ENCODE measurements around the gene EIF4G1.

Gene EIF4G1

DNA sequence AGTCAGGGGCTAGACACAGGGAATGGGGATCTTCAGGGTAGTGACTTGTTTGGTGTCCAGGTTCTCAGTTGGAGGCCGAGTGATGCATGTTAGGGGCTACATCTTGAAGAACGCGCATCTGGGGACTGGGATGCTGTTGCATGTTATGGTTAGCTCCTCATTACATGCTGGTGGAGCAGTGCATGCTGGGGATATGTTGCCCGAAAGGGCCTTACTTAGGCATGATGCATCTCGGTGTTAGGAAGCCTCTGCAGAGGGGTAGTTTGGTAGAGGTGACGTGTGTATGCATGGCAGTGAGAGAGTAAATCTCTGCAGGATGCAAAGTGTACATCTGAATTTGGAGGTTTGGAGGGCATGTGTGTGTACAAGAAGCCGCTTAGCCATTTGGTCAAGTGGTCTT, 2.4 kb downstream of the EIF4G1 start:
- H3K36me3 ChIP-seq: peaks cover 18% of the 10 kb centered on the region
- H3K9me3 ChIP-seq: no peaks in the 10 kb centered on the region
- H3K4me1 ChIP-seq (ENCODE audit: control insufficient read depth in 1 of 2, insufficient read depth in 1 of 2, low read depth in 1 of 2, low read length in 1 of 2): peaks cover 23 to 34% of the 10 kb centered on the region in 2 experiments
- H3K27ac ChIP-seq: no peak overlapping the region
- H3K27me3 ChIP-seq: no peaks in the 10 kb centered on the region
- TF ChIP-seq, protein P1, sequence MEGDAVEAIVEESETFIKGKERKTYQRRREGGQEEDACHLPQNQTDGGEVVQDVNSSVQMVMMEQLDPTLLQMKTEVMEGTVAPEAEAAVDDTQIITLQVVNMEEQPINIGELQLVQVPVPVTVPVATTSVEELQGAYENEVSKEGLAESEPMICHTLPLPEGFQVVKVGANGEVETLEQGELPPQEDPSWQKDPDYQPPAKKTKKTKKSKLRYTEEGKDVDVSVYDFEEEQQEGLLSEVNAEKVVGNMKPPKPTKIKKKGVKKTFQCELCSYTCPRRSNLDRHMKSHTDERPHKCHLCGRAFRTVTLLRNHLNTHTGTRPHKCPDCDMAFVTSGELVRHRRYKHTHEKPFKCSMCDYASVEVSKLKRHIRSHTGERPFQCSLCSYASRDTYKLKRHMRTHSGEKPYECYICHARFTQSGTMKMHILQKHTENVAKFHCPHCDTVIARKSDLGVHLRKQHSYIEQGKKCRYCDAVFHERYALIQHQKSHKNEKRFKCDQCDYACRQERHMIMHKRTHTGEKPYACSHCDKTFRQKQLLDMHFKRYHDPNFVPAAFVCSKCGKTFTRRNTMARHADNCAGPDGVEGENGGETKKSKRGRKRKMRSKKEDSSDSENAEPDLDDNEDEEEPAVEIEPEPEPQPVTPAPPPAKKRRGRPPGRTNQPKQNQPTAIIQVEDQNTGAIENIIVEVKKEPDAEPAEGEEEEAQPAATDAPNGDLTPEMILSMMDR (IDR thresholded peaks at IDR 0.05): no peak
- no peak overlapping the region for H3K4me3 ChIP-seq (ENCODE audit: low read depth in 1 of 2, low read length in 1 of 2)

DNA sequence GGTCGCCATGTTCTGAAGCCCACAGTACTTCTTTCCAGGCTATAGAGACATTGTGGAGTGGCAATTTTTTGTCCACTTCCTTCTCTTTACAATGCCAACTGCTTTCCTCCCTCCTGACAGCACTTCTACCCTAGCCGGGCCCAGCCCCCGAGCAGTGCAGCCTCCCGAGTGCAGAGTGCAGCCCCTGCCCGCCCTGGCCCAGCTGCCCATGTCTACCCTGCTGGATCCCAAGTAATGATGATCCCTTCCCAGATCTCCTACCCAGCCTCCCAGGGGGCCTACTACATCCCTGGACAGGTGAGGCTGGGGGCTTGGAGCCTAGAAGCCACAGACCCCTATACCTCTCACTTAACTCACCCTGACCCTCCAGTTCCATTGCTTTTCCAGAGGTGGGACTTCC, 2.8 kb downstream of the EIF4G1 start:
- no peak overlapping the region for H3K27ac ChIP-seq
- H3K4me1 ChIP-seq (ENCODE audit: control insufficient read depth in 1 of 2, insufficient read depth in 1 of 2, low read depth in 1 of 2, low read length in 1 of 2): peaks cover 23 to 34% of the 10 kb centered on the region in 2 experiments
- H3K36me3 ChIP-seq: peaks cover 22% of the 10 kb centered on the region
- TF ChIP-seq, protein P1 (IDR thresholded peaks at IDR 0.05): no peak
- no peak overlapping the region for H3K4me3 ChIP-seq (ENCODE audit: low read depth in 1 of 2, low read length in 1 of 2)
- no peaks in the 10 kb centered on the region for H3K27me3 ChIP-seq
- H3K9me3 ChIP-seq: no peaks in the 10 kb centered on the region

DNA sequence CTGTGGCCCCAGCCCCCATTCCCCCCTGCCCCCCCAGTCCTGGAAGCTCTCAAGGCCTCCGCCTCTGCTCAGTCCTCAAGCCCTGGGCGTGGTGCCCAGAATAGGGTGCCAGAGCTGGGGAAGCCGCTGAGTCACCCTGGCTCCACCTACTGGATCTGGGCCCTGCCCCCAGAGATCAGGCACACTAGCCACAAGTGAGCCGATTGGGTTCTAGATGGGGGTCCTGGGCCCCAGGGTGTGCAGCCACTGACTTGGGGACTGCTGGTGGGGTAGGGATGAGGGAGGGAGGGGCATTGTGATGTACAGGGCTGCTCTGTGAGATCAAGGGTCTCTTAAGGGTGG, 5.7 kb downstream of the EIF4G1 start:
- H3K27ac ChIP-seq: peak overlapping the region; percentile 72
- H3K36me3 ChIP-seq: peaks cover 51% of the 10 kb centered on the region
- no peak overlapping the region for H3K4me3 ChIP-seq (ENCODE audit: low read depth in 1 of 2, low read length in 1 of 2)
- H3K4me1 ChIP-seq (ENCODE audit: control insufficient read depth in 1 of 2, insufficient read depth in 1 of 2, low read depth in 1 of 2, low read length in 1 of 2): peaks cover 21 to 35% of the 10 kb centered on the region in 2 experiments
- no peaks in the 10 kb centered on the region for H3K9me3 ChIP-seq
- TF ChIP-seq, protein P1 (IDR thresholded peaks at IDR 0.05): no peak
- no peaks in the 10 kb centered on the region for H3K27me3 ChIP-seq

DNA sequence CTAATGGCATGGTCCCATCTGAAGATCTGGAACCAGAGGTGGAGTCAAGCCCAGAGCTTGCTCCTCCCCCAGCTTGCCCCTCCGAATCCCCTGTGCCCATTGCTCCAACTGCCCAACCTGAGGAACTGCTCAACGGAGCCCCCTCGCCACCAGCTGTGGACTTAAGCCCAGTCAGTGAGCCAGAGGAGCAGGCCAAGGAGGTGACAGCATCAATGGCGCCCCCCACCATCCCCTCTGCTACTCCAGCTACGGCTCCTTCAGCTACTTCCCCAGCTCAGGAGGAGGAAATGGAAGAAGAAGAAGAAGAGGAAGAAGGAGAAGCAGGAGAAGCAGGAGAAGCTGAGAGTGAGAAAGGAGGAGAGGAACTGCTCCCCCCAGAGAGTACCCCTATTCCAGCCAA, 7.3 kb downstream of the EIF4G1 start:
- Histone ChIP-seq H3K27ac (peak overlapping the region; percentile 67), H3K4me1 (ENCODE audit: control insufficient read depth in 1 of 2, insufficient read depth in 1 of 2, low read depth in 1 of 2, low read length in 1 of 2) (peaks cover 6 to 20% of the 10 kb centered on the region in 2 experiments), H3K27me3 (no peaks in the 10 kb centered on the region), H3K4me3 (ENCODE audit: low read depth in 1 of 2, low read length in 1 of 2) (no peak overlapping the region), H3K36me3 (peaks cover 67% of the 10 kb centered on the region), H3K9me3 (no peaks in the 10 kb centered on the region)
- TF ChIP-seq, protein P1 (IDR thresholded peaks at IDR 0.05): no peak

DNA sequence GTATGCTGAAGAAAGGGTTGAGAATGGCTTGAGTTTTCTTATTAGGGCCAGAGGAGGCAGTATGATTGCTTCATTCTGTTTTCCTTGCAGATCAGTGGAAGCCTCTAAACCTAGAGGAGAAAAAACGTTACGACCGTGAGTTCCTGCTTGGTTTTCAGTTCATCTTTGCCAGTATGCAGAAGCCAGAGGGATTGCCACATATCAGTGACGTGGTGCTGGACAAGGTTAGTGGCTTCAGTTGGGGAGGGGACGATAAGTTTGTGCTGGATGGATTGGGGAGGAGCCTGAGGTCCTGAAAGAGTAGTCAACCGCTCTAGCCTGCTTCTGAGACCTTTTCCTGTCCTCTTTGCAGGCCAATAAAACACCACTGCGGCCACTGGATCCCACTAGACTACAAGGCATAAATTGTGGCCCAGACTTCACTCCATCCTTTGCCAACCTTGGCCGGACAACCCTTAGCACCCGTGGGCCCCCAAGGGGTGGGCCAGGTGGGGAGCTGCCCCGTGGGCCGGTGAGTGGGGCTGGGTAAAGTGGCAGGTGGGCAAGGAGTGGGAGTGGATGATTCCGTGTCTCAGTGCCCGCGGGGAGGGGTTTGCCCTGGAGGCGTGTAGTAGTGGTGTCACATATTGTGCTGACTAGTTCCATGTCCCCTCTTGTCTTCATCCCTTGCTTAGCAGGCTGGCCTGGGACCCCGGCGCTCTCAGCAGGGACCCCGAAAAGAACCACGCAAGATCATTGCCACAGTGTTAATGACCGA, 8.5 kb downstream of the EIF4G1 start:
- peaks cover 79% of the 10 kb centered on the region for H3K36me3 ChIP-seq
- H3K27me3 ChIP-seq: no peaks in the 10 kb centered on the region
- H3K9me3 ChIP-seq: no peaks in the 10 kb centered on the region
- H3K27ac ChIP-seq: peak overlapping the region; percentile 67
- H3K4me3 ChIP-seq (ENCODE audit: low read depth in 1 of 2, low read length in 1 of 2): no peak overlapping the region
- TF ChIP-seq, protein P1 (IDR thresholded peaks at IDR 0.05): no peak
- peaks cover 5 to 18% of the 10 kb centered on the region in 2 experiments for H3K4me1 ChIP-seq (ENCODE audit: control insufficient read depth in 1 of 2, insufficient read depth in 1 of 2, low read depth in 1 of 2, low read length in 1 of 2)
